Epidermal melanocyte (primary cell): ENCODE data around the gene TTLL10.
A peak's percentile ranks its signal among the peaks of the same experiment; 100 is the strongest.

Source experiments
- DNase-seq: peaks from one replicate; pipeline ENCODE4 v3.0.0; 2011; ENCODE audit warnings: low spot score; ENCODE audit not compliant: insufficient read length

TTLL10 gene

DNA sequence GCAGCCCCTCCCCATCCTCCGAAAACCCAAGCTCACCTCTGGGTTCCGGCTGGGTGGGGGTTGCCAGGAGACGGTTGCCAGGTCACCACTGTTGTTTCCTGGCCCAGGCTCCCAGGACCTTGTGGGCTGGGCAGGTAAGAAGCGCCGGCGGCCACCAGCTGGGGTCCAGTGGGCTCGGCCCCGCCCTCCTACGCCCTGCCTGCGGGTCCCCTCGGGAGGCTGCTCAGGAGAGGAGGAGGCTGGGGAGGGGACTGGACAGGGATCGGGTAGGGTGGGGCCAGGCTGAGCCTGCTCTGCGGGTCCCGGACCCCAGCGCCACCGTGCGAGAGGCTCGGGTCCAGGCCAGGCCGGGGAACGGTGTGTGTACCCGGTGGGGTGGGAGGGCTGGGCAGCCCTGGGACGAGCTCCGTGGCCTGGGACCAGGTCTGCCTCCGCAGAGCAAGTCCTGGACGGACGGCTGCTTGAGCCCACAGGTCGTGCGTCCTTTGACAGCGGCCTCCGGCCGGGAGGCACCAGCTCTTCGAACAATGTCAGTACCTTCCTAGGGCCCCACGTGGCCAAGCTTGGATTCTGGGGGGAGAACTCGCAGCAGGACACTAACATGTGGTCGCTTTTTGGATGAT is at the start of gene TTLL10:
Gene TTLL10, plus strand, starts transcription at position 88 of the 623 bp plus-strand sequence. CDS start 5,336 bp downstream, outside the sequence.
- DNase-seq, result peak; percentile 11

DNA sequence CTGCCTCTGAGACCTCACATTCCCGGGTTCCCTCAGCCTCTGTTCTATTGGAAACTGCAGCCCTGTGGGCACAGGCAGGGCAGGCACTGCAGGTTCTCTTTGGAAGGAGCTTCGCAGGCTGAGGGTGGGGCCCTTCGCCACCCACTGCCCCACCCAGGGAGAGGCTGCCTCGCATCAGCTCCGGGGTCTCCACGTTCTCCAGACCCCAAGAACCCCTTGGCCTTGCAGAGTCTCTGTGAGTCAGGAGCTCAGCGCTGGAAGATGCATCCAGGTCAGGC is 49.2 kb upstream of the TTLL10 start:
- no peak for DNase-seq

GRCh38 chr1:1124786-1125642 is 48.7 kb upstream of the TTLL10 start:
- DNase-seq, result no peak

DNA sequence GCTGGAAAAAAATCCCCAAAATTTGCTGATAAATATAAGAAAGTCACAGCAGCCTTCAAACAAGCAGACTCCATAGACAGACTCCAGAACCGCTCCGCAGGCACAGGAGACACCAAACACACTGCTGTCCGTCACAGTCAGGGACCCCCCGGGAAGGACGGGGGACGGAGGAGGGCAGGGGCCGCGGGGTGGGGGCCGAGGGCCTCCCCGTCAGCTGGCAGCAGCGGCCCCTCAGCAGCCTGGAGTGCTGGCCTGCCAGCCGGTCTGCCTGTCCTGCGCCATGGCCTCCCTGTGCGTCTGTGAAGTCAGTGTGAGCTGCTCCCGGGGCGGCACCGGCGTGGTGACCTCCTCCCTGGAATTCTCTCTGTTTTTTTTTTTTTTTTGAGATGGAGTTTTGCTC is 47.7 kb upstream of the TTLL10 start:
- no peak for DNase-seq

DNA sequence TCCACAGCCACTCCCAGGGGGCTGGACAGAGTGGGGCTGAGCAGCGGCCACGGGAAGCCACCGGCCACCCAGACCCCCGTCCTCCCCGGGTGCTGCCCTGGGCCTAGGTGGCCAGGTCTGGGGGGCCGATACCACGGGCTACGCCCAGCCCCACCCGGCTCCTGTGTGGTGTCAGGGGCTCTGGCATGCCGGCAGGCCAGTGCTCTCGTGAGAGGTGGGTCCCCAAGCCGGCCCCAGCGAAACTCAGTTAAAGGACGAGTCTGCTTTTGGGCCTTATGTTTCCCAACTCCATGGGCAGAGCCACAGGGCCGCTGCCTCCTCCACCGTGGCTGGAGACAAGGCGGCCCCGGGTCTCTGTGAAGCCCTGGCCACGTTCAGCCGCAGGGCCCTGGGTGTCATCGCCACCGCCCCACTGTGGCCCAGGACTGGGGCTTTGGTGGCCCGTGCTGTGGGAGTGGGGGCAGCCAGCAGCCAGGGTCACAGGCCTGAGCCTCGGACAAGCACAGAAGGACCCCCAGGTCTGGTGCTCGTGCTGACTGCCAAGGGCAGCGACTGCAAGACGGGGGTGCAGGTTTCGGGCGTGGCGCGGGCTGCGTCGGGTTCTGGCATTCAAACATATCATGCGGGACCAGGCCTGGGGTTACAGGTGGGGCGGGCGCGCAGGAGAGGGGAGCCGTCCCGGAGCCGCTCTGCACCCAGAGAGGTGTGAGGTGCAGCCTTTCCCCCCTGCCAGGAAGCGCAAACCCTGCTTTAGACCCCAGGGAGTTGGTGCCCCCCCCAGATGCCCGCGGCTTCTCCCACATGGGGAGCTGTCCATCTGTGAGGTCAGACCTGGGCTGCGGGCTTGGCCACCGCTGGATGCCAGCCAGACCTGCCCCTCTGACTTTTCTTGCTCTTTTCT is 45.9 kb upstream of the TTLL10 start:
- no peak for DNase-seq

DNA sequence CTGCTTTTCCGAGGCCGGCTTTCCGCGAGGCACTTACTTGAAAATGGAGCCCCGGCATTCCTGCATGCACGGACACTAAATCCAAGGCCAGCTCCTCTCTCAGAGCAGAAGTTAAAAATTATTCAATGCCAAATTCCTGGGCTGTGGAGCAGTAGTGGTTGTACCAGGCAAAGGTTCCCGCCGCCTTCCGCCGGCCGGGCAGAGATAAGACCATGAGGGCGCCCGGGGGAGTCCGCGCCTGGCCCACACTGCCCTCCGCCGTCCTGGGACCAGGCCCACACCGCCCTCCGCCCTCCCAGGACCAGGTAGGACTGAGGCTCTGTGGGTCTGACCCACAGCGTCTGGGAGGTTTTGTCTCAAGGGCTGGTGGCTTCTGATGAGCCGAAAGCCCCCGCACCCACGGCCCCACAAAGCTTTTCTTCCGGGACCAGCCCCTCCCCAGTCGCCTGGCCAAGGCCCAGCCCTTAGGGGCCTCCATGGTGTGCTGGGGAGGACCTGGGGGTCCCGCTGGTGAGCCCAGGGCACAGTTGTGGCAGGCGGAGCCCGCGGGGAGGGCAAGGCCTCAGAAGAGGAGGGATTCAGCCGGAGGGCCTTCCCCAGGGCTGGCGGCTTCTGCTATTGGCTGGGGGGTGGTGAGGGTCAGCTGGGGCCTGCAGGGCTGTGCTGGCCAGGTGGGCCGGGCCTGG is 45.1 kb upstream of the TTLL10 start:
- DNase-seq, result no peak

- DNase-seq, result no peak
Observed at GRCh38 chr1:1129381-1129821, 44.3 kb upstream of the TTLL10 start.

- no peak for DNase-seq
Observed at GRCh38 chr1:1130206-1131120, 43.2 kb upstream of the TTLL10 start.

GRCh38 chr1:1132042-1132950 is 41.4 kb upstream of the TTLL10 start:
- DNase-seq, result no peak

GRCh38 chr1:1132956-1133750 is 40.5 kb upstream of the TTLL10 start:
- no peak for DNase-seq

- DNase-seq, result no peak
Observed at GRCh38 chr1:1134300-1134970, 39.2 kb upstream of the TTLL10 start.

DNA sequence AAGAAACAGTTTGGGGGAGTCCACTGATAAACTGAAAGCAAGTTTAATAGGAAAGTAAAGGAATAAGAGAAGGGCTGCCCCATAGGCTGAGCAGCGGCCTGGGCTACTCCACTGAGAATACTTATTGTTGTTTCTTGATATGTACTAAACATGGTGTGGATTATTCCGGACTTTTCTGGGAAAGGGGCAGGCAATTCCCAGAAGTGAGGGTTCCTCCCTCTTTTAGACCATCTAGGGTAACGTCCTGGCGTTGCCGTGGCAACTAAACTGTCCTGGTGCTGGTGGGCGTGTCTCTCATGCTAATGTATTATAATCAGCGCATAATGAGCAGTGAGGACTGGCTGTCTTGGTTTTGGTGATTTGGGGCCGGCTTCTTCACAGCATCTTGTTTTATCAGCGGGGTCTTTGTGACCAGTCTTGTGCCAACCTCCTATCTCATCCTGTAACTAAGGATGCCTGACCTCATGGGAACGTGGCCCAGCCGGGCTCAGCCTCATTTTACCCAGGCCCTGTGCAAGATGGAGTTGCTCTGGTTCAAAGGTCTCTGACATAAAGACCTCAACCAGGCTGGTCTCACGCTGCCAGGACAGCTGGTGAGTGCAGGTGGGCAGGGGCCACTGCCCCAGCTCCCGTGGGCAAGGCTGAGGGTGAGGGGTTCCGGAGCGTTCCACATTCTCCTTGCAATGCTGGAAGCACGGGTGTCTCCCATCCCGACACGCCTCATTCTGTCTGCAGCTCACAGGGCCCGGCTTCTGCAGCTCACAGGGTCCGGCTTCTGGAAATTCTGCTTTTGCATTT is 38.1 kb upstream of the TTLL10 start:
- no peak for DNase-seq

DNA sequence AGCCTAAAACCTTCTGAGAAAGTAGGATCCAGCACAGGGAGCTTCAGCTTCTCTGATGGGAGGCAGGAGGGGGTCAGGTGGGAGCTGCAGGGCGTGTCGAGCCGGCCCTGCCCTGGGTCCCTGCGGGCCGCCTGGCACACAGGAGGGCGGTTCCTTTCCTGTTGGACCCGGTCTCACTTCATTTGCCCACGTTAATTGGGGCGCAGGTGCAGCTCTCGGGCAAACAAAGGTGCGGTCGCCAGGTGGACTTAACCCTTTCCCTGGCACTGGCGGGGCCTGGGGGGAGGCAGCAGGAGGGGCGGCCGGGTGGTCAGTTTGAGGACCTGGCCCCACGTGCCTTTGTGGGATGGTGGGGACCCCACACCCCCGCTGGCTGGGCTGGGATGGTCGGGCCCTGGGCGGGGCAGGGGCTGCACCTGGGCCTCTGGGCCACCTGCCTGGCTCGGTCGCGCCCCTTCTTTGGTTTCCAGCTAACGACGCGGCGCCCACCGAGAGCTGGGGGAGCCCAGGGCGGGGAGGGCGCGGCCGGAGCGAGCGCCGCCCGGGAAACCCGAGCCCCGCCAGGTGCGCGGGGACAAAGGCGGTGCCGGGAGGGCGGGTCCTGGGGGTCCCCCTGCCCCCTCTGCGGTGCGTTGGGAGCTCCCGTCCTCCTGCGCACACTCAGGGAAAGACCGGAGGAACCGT is 37.0 kb upstream of the TTLL10 start:
- no peak for DNase-seq

- DNase-seq, result no peak
Observed at GRCh38 chr1:1137256-1138045, 36.2 kb upstream of the TTLL10 start.

- no peak for DNase-seq
Observed at GRCh38 chr1:1140673-1141072, 33.0 kb upstream of the TTLL10 start.
